Activated CD4-positive, alpha-beta T cell treated with anti-CD3 and anti-CD28 coated beads for 1 hour (primary cell): Measurements from ENCODE around the gene UBR7.
"Not testable (repeated sequence)": the region's sequence is repeated elsewhere in the genome, so short reads cannot be mapped to it uniquely, and the experiment has no call there.

Source experiments
- DNase-seq: peaks from one replicate; pipeline ENCODE4 v3.0.0-alpha.2; 2020

Gene UBR7

DNA sequence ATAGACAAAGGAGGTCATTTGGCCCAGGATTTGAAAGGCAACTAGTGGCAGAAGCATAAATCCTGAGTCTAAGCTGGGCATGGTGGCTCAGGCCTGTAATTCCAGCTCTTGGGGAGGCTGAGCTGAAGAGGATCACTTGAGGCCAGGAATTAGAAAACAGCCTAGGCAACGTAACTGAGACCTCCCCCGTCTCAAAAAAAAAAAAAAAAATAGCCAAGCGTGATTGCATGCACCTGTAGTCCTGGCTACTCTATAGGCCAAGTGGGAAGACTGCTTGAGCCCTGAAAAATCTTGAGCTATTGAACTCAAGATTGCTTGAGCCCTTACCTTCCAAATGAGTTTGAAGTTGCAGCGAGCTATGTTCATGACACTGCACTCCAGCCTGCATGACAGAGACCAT, 8.0 kb upstream of the UBR7 start:
- no peak for DNase-seq

DNA sequence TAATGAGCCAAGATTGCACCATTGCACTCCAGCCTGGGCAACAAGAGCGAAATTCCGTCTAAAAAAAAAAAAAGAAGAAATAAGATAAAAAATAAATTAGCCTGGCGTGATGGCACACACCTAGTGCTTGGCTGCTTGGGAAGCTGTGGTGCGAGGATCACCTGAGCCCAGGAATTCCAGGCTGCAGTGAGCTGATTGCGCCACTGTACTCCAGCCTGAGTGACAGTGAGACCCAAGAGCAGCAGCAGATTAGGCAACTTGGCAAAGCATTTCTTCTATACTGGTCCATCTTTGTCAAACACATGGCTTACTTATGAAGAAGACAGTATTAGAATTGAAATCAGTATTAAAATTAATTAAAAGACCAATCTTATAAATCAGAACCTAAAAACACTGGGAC, 6.5 kb upstream of the UBR7 start:
- DNase-seq, result no peak

DNA sequence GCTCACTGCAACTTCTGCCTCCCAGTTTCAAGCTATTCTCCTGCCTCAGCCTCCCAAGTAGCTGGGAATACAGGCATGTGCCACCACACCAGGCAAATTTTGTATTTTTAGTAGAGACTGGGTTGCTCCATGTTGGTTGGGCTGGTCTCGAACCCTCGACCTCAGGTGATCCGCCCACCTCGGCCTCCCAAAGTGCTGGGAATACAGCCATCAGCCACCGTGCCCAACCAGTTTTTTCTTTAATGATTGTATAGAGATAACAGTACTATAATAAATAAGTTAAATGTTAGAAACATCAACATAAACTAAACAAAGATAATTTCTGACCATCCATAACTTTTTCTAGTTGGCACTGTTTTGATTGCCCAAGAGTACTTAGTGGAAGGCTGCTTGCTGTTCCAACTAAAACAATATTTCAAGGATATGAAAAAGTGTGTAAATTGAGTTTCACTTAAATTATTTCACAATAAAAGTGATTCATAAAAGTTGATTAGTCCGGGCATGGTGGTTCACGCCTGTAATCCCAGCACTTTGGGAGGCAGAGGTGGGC, 5.8 kb upstream of the UBR7 start:
- no peak for DNase-seq

DNA sequence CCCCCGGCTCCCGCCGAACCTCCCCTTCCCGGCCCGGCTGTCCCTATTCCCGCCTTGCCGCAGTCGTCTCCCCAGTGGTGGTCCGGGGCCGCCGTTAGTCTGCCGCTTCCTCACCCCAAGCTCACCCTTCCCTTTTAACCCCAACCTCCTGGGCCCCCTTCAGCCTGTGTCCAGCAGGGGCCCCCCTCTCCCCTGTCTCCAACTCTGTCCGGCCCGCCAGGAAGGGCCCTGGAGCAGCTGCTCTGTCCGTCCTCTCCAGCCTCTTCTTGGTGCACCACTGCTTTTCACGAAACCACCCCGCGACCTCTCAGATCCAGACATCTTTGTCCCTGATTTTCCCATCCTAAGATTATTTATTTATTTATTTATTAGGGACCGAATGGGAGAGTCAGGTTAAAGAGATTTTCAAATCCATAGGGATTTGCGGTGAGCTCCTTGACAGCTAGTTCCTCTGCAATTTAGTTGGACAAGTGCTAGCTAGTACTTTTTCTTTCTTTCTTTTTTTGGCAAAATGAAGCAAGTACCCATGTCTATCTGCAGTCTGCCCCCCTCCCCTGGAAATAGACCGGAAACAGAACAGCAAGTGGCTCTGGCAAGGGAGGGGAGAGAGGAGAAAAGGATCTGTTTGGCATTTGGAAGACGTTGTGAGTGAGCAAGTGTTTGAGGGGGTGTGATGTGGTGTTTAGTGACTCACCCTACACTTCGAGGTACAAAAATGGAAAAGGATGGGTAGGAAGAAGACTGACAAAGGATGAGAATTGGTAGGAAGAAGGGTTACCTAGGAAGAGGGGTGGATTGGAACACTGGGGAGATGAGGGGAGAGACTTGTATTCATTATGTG, 632 bp downstream of the UBR7 start:
- no peak for DNase-seq

DNA sequence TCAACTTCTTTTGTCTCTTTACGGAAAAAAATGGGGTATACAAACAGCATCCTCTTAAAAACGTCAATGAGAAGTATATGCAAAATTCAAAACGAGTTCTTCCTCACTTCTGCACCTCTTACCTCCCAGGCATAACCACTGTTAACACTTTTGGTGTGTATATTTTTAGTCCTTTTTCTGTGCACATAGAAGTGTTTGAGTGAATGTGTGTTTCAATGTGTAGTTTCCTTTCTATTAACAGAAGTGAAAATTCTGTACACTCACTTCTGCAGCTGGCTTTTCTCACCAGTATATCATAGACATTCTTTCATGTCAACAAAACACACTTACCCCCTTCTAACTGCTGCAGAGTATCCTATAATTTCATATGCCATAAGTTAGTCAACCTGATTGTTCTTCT, 5.4 kb downstream of the UBR7 start:
- DNase-seq, result no peak

DNA sequence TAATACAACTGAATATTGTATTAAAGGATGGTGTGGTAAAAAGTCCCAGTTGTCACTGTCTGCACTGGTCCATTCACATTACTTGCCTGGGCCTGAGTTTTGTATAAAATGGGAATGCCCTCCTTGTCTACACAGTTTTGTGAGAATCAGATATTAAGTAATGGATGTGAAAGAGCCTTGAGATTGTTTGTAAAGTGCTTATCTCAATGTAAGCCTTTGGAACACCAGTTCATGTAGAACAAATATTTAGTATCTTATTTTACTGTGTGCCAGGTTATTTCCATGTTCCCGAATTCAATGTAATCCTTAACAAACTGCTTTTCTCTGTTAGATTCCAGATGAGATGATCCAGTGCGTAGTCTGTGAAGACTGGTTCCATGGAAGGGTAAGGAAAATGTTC, 7.5 kb downstream of the UBR7 start:
- no peak for DNase-seq

DNA sequence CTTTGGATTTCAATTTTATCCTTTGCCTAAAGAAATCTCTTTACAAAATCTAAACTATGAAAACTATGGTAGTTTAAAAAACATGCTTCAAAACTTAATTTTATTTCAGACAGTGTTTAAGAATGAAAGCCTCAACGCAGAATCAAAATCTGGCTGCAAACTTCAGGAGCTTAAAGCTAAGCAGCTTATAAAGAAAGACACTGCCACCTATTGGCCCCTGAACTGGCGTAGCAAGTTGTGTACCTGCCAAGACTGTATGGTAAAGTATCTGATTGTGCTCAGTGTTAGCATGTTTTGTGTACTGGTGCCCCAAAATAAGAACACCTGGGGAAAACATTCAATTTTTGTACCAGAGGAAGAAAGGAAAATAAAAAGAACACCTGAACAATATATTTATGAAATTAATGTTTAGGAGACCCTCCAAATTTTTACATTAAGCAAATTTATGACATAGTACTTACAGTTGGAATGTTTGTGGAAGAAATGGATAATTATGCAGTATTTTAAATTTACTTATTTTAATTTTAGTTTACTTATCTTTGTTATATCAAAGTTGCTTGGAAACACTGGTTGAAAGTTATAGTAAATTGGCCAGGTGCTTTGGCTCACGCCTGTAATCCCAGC, 12.2 kb downstream of the UBR7 start:
- peak; percentile 23 for DNase-seq

DNA sequence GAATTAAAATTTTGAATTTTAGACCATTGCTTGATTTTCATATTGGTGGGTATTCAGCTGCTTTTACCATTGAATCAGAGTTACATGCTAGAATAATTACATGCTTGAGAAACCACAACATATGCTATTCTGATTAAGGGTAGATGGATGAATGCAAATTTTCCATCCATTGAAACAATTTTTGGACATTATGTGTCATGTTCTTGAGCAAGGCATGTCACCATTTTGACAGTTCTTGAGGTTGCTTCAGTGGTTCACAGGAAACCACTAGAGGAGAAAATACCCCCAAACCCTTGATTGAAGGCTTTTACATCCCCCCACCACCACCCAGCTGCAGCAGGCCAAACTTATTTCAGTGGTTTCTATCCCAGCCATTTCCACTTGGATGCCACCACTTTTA, 13.5 kb downstream of the UBR7 start:
- no peak for DNase-seq

DNA sequence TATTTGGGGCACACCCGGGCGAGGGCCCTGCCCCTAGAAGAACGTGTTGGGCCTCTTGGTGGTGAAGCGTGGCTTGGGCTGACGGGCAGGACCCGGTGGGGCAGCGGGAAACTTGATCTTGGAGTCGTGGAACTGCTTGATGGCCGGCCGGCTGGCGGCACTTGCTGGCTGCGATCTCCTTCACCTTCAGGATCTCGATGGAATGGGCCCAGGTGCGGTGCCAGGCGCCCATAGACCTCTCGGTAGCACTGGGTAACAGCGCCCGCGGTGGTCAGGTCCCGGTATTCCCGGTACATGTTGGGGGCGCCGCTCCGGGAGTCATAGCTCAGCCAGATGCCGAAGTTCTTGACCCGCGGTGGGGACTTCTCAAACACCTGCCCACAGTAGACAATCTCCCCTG, 16.5 kb downstream of the UBR7 start:
- DNase-seq, result no peak

DNA sequence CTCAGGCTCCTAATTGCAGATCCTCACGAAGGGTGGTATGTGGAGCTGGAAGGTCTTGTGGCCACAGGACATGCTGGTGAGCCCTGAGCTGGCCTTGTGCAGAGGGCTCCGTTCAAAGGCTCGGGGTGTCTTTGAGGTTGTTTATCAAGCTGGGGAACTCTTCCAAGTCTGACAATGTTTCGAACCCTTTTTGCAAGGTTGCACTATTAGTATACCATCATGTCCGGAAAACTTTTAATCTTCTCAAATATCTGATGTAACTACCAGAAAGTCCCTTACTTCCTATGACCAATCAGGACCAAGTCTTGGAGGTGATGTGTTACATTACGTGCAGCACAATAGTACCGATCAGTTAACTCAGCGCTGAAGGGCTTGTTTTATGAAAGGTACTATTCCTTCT, 21.5 kb downstream of the UBR7 start:
- no peak for DNase-seq

DNA sequence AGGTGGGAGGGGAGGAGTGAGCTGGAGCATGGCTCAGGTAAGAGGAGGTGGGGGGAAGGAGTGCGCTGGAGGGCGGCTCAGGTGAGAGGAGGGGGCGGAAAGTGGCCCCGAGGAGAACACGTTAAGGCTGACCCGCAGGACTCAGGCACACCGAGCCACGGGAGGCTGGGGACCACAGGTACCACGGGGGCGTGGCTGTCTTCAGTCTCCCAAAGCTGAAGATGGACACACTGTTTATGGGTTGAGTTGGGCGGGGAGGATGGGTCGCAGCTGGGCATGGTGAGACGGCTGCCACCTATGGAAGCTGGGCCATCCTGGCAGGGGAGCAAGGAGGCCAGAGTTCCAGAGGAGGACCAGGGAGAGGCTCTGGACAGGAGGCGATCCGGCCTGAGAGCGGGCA, 23.5 kb downstream of the UBR7 start:
- DNase-seq, result no peak

DNA sequence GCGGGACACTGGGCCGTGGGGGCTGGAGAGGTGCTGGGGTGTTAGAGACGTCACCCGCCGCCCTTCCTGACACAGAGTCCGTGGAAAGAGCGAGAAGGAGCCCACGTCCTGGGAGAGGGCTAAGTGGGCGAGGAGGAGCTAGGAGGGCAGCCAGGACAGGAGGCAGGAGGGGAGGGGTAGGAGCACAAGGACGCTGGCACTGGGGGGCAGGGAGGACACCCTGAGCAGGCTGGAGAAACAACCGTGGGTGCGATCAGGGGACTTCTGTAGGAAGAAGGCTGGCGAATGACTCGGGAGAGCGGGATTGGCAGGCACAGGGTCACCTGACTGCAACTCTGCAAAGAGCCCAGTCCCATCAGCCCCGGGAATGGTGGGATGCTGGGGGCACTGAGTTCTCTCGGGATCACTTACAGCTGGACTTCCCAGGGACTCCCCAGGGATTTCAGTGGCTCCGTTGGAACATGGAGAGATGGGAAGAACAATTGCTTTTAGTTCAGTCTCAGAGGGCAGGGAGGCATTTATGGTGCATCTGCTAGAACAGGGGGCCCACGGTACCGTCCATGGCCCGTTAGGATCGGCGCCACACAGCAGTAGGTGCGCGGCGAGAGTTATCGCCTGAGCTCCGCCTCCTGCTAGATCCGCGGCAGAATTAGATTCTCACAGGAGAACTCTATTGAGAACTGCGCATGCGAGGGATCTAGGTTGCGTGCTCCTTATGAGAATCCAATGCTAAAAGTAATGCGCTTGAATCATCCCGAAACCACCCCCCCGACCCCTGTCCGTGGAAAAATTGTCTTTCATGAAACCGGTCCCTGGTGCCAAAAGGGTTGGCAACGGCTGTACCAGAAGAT, 24.3 kb downstream of the UBR7 start:
- no peak for DNase-seq

DNA sequence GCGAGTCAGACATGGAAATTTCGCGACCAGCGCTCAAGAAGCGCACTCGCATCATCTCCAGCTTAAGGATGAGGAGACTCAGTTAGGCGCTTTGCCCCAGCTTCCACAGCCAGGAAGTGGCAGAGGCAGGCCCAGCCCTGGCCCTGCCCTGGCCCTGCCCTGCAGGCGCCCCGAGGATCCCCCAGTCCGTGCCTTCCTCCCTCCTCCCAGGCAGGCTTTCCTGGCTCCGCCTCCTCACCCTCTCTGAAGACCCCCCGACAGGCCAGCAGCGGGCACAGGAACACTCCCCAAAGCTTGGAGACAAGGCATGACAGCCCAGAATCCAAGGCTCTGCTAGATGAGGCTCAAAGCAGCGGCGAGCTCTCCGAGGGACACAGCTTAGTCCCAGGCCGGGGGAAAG, 25.1 kb downstream of the UBR7 start:
- no peak for DNase-seq

DNA sequence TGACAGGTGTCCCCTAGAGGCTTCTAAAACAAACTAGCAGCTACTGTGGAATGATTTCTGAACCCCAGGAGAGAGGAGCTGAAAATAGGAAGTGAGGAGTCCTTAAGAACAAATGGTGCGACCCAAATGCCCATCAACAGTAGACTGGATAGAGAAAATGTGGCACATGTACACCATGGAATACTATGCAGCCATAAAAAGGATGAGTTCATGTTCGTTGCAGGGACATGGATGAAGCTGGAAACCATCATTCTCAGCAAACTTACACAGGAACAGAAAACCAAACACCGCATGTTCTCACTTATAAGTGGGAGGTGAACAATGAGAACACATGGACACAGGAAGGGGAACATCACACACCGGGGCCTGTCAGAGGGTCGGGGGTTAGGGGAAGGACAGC, 26.0 kb downstream of the UBR7 start:
- not testable (repeated sequence) for DNase-seq

DNA sequence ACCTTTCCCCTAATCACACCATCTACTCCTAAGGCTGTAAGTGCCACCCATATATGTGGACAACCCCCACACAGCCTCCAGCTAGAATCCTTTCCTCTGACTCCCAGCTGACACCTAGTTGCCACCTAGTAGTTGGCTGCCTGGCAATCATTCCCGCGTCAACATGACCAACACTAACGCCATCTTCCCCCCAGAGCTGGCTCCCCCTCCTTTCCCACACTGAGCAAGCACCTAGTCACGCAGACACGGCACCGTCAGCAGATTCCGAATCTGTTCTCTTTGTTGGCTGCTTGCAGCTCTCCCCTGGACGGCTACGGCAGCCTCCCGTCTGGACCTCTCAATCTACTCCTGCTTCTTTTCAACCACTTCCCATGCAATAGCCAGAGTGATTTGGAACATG, 27.7 kb downstream of the UBR7 start:
- DNase-seq, result no peak

DNA sequence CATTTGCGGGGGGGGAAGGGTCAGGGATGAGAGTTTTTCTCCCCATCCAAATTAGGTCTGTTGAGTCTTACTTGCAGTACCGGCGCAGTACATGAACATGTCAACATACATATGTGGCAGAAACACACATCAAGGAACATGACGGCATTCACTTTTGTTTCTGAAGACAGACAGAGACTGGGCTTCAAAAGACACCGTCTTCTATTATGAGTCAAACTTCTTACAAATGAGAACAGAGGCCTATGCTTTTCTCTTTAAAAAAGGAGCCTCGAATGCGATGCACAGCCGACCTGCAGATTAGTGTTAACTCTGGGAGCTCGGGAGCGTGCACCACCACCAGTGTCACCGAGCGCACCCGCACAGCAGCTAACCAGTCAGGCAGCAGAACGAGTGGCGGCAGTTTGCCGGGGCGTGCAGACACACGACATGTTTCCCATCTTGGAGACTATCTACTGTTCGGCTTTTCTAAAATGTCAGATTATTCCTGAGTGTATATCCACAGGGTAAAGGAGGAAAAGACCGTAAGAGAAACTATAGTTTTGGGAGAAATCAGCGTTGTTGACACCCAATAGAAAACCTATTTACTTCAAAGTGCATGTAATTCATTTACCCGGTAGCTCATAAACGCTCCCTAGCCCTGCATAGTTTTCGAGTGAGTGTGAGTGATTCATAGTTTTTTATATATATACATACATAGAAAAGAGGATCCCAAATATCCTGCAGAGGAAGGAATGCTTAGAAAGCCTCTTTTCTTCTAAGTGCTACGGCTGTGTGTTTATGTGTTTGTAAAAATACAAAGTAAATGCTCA, 33.0 kb downstream of the UBR7 start:
- DNase-seq, result no peak

DNA sequence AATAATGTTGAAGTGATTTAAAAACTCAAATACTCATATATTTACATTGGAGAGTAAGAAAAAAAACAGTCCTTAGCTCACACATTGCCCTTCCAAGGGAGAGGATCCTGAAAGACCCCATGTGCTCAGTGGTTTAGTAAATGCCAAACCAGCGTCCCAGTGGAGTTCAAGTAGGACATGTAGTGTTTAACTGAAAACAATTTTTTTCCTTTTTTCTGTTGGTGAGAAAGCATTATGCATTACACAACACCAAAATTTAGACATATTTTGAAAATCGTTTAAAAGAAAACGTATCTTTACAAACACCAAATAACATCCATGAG, 33.6 kb downstream of the UBR7 start:
- no peak for DNase-seq

DNA sequence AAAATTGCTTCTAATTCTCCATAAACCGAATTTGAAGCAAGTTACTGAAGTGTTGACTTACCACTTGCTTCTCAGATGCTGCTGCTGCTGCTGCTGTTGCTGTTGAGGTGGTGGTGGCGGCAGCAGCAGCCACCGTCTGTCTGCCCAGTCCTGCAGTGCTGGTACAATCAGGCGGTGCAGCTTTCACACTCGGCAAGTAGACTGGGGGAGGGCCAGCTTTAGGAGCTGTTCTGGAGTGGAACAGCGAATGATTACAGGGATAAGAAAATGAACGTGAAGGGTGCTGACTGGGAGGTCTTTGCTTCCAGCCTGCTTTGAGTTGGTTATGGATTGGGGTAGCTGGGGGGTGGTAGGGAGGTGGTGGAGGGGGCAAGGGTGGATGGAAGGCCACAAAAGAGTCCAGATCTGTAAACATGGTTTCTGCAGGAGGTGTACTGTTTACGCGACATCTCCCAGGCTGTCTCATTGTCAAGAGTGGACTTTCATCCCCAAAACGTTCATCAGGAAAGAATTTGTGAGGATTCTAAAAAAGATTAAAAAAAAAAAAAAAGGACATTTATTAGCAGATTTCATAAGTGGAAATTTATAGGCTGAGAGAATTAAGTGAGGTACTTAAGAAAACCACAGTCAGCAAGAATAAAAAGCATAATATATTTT, 38.8 kb downstream of the UBR7 start:
- DNase-seq, result no peak

DNA sequence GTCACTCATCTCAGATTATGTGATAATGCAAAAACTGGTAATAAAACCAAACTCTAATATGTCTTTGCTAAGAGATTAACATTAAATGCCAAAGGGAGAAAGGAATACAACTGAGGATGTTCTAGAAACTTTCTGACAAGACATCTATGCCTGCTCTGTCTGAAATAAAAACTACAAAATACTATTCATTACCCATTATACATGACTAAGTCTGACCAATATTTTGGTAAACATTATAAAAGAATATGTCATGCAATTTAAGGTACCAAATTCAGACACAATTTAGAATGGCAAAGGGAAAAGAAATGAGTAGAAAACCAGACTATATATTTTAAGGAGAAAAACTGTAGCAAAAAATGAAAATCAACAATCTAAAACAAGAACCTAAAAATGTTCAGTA, 39.5 kb downstream of the UBR7 start:
- no peak for DNase-seq

DNA sequence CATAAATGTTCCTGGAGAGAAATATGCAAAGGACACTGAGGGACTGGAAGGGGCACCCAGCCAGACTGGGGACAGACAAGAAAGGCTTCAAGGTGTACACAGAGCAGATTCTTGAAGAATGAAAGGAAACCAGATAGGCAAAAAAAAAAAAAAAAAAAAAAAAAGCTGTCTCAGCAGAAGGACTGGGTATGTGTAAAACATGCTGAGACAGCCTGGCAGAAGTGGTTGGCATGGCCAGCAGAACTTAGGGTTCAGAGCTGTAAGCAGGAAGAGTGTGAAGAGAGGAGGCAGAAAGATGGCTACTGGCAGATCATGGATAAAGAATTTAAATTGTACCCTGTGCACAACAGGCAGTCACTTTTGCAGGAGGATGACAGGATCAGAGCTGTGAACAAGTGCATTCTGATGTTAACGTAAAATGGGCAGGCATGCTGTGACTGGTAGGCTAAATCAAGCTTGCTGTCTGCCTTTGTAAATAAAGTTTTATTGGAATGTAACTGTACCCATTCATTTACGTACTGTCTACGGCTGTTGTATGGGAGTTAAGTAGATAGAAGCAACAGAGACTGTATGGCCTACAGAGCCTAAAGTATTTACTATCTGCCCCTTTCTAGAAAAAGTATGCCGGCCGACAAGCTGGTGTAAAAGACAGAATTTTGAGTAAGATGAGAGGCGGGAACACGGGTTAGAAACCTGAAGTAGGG, 42.2 kb downstream of the UBR7 start:
- DNase-seq, result no peak

DNA sequence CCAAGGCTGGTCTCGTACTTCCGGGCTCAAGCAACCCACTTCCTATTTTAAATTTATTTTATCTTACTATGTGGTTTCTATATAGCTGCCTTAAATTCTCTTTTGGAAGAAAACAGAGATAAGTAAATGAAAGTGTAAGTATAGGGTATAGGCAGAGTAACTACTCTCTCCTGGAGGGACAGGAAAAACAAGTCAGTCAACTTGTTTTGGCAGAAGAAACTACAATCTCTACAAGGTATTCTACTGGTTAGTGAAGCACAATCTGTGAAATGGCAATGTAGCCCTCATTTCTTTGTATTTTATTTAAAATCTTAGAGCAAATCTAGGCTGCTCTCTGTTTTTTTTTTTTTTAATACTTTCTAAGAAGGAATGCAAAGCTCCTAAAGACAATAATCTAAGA, 55.4 kb downstream of the UBR7 start:
- no peak for DNase-seq

DNA sequence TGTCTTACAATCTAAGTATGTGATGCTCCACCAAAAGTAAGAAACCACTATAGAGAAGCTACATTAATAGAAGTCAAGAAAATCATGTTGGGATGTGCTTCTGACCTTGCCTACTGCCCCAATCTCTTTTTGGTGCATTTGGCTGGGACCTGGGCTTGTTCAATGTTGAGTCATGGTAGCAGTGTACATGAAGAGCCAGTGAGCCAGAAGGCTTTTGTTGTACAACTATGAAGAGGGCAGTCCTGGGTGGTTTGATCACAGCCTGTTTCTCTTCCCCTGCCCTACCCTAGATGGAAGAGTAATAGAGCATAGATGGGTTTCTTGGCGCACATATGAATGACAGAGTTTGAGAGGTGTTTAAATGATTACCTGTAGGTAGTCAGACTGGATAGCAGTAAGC, 56.4 kb downstream of the UBR7 start:
- DNase-seq, result no peak
